PC-9 (cell line): ENCODE measurements around the gene LETM1. TPM values are rescaled to one million over a fixed set of nuclear protein-coding genes. Genes with fewer than 3 reads are reported as not detected.

Source experiments
- BruUV-seq: library from RNA; stranded (reverse); fragments of 400-500 nt; replicated peaks from 2 replicates; lab custom pipeline; 2021; lab: Mats Ljungman, UMichigan
- CTCF ChIA-PET: fragments of 300-600 bp; sonication (Branson Sonifier 250); formaldehyde crosslinking; loops from one replicate; lab custom pipeline; 2022; ENCODE audit warnings: antibody characterized with exemption; lab: Charles Lee
- POLR2A ChIA-PET: fragments of 300-600 bp; sonication (Branson Sonifier 250); formaldehyde crosslinking; loops from one replicate; lab custom pipeline; 2022; ENCODE audit warnings: antibody characterized with exemption; ENCODE audit not compliant: unreplicated experiment; lab: Charles Lee
- DNase-seq, 2 experiments: peaks; one replicate each; pipeline versions ENCODE4 v3.0.0 to v3.0.0-alpha.2; 2015 to 2022; ENCODE audit warnings: mixed read lengths in 1 of 2
- H2AFZ ChIP-seq: fragments of 200-600 bp; sonication (generic); 2 replicates; pipeline ENCODE4 v1.8.1; 2017; ENCODE audit warnings: antibody characterized with exemption
- H3F3A ChIP-seq: fragments of 200-600 bp; sonication (generic); 2 replicates; pipeline ENCODE4 v1.8.1; 2017; ENCODE audit warnings: antibody characterized with exemption, mild to moderate bottlenecking, low read depth; ENCODE audit not compliant: insufficient read depth
- H3K27ac ChIP-seq: fragments of 200-600 bp; sonication (generic); 2 replicates; pipeline ENCODE4 v1.6.1; 2016; ENCODE audit warnings: mixed run types
- H3K27me3 ChIP-seq: fragments of 200-600 bp; sonication (generic); 2 replicates; pipeline ENCODE4 v1.6.1; 2016; ENCODE audit warnings: low read depth, mixed run types; ENCODE audit not compliant: insufficient read depth
- H3K36me3 ChIP-seq: fragments of 200-600 bp; sonication (generic); 2 replicates; pipeline ENCODE4 v1.6.1; 2016; ENCODE audit warnings: low read depth, mixed run types
- H3K4me1 ChIP-seq: fragments of 200-600 bp; sonication (generic); replicated peaks from 2 replicates; pipeline ENCODE4 v1.6.1; 2016; ENCODE audit warnings: mixed run types; ENCODE audit not compliant: insufficient read depth
- H3K4me2 ChIP-seq: fragments of 200-600 bp; sonication (generic); 2 replicates; pipeline ENCODE4 v1.6.1; 2017; ENCODE audit warnings: mixed run types
- H3K4me3 ChIP-seq: fragments of 200-600 bp; sonication (generic); 2 replicates; pipeline ENCODE4 v1.6.1; 2016; ENCODE audit warnings: mixed run types
- H3K79me2 ChIP-seq: fragments of 200-600 bp; sonication (generic); 2 replicates; pipeline ENCODE4 v1.6.1; 2017; ENCODE audit warnings: low read depth, mixed run types
- H3K9me2 ChIP-seq: fragments of 200-600 bp; sonication (generic); 2 replicates; pipeline ENCODE4 v1.8.1; 2017; ENCODE audit warnings: mild to moderate bottlenecking; ENCODE audit not compliant: insufficient read depth
- H3K9me3 ChIP-seq: fragments of 200-600 bp; sonication (generic); 2 replicates; pipeline ENCODE4 v1.8.1; 2016; ENCODE audit warnings: low read depth; ENCODE audit not compliant: insufficient read depth
- H4K20me1 ChIP-seq: fragments of 200-600 bp; sonication (generic); 2 replicates; pipeline ENCODE4 v1.8.1; 2017; ENCODE audit not compliant: insufficient read depth
- CTCF ChIP-seq: fragments of 200-600 bp; sonication (generic); conservative IDR thresholded peaks from 2 replicates; pipeline ENCODE4 v1.6.1; 2017; ENCODE audit warnings: mixed run types, antibody characterized with exemption, mild to moderate bottlenecking, moderate library complexity
- EZH2 ChIP-seq: fragments of 200-600 bp; sonication (generic); IDR thresholded peaks from 2 replicates; pipeline ENCODE4 v1.8.0; 2017; ENCODE audit warnings: antibody characterized with exemption, low read depth
- intact Hi-C: fragments of 100-400 bp; cut with micrococcal nuclease; formaldehyde crosslinking; loops from one replicate; pipeline ENCODE4 v1.10.0; 2022; ENCODE audit not compliant: unreplicated experiment
- total RNA-seq: library from RNA; stranded (reverse); gene quantifications from 2 replicates; pipeline ENCODE4 v1.2.3, GENCODE V29; 2021

The LETM1 gene
- total RNA-seq, 1 experiment from 2014 or later, result 44.5 TPM

DNA sequence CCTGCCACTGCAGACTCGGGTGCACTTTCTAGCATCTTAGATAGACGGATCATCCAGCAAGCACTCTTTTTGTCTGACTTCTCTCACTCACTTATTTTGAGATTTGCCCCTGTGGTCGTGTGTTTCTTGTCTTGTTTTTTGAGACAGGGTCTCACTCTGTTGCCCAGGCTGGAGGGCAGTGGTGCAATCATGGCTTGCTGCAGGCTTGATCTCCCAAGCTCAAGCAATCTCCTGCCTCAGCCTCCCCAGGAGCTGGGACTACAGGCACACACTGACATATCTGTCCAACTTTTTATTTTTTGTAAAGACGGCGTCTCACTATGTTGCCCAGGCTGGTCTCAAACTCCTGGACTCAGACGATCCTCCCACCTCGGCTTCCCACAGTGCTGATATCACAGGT lies 36.1 kb downstream of the LETM1 start:
- no TSS peak for BruUV-seq
- Histone ChIP-seq H3K4me2 (no peak overlapping the region), H3F3A (no peaks in the 10 kb centered on the region; the same call in 1 of the 2 replicates), H2AFZ (no peak overlapping the region), H3K4me1 (no peaks in the 10 kb centered on the region), H3K4me3 (no peak overlapping the region), H3K36me3 (peaks cover 9% of the 10 kb centered on the region; the same call in 1 of the 2 replicates), H3K27ac (no peak overlapping the region), H3K9me3 (no peaks in the 10 kb centered on the region), H4K20me1 (no peaks in the 10 kb centered on the region), H3K27me3 (no peaks in the 10 kb centered on the region), H3K79me2 (no peaks in the 10 kb centered on the region), H3K9me2 (no peaks in the 10 kb centered on the region)
- ChIA-PET CTCF (no interaction called here), POLR2A (no interaction called here)
- no peak for DNase-seq
- TF ChIP-seq EZH2, result no peak
- no peak for TF ChIP-seq CTCF
- intact Hi-C loops, result no loop called here

- no peak overlapping the region for H3K27ac ChIP-seq
- TF ChIP-seq EZH2 (no peak), CTCF (no peak)
- H3K4me1 ChIP-seq, result no peaks in the 10 kb centered on the region
- no peaks in the 10 kb centered on the region for H4K20me1 ChIP-seq
- H3K79me2 ChIP-seq, result no peaks in the 10 kb centered on the region
- no peak overlapping the region for H3K4me3 ChIP-seq
- H3K9me3 ChIP-seq, result no peaks in the 10 kb centered on the region
- intact Hi-C loops, result no loop called here
- BruUV-seq, result no TSS peak
- H3K4me2 ChIP-seq, result no peak overlapping the region
- no peaks in the 10 kb centered on the region for H3K9me2 ChIP-seq
- no peaks in the 10 kb centered on the region for H3K27me3 ChIP-seq
- H3K36me3 ChIP-seq, result peaks cover 9% of the 10 kb centered on the region; the same call in 1 of the 2 replicates
- no peak overlapping the region for H2AFZ ChIP-seq
- POLR2A ChIA-PET, result no interaction called here
- no peak for DNase-seq
- CTCF ChIA-PET, result no interaction called here
- no peaks in the 10 kb centered on the region; the same call in 1 of the 2 replicates for H3F3A ChIP-seq
Observed at GRCh38 chr4:1819284-1819683, 36.7 kb downstream of the LETM1 start.

- peaks cover 9% of the 10 kb centered on the region; the same call in 1 of the 2 replicates for H3K36me3 ChIP-seq
- ChIA-PET POLR2A (no interaction called here), CTCF (no interaction called here)
- no peaks in the 10 kb centered on the region for H3K27me3 ChIP-seq
- no peak overlapping the region for H2AFZ ChIP-seq
- H3K27ac ChIP-seq, result no peak overlapping the region
- no peaks in the 10 kb centered on the region for H3K9me2 ChIP-seq
- intact Hi-C loops, result no loop called here
- TF ChIP-seq EZH2 (no peak), CTCF (no peak)
- no TSS peak for BruUV-seq
- no peaks in the 10 kb centered on the region for H3K4me1 ChIP-seq
- no peaks in the 10 kb centered on the region for H3K9me3 ChIP-seq
- no peak for DNase-seq
- no peaks in the 10 kb centered on the region; the same call in 1 of the 2 replicates for H3F3A ChIP-seq
- H4K20me1 ChIP-seq, result no peaks in the 10 kb centered on the region
- H3K79me2 ChIP-seq, result no peaks in the 10 kb centered on the region
- H3K4me2 ChIP-seq, result no peak overlapping the region
- no peak overlapping the region for H3K4me3 ChIP-seq
Observed at GRCh38 chr4:1815997-1816860, 39.7 kb downstream of the LETM1 start.
